HEK293 (cell line): Measurements from ENCODE around the gene RUFY1.
"Not testable (repeated sequence)": the region's sequence is repeated elsewhere in the genome, so short reads cannot be mapped to it uniquely, and the experiment has no call there.

Experiments
- ZFP3 ChIP-seq: fragments of 450-650 bp; formaldehyde crosslinking; IDR thresholded peaks from 2 replicates; pipeline ENCODE4 v1.5.1; 2016; ENCODE audit warnings: low read depth, missing biosample characterization, missing genetic modification characterization
- ZFP37 ChIP-seq: fragments of 450-650 bp; formaldehyde crosslinking; IDR thresholded peaks from 2 replicates; pipeline ENCODE4 v1.5.1; 2016; ENCODE audit warnings: missing biosample characterization, missing genetic modification characterization
- ZNF121 ChIP-seq: fragments of 450-650 bp; formaldehyde crosslinking; IDR thresholded peaks from 2 replicates; pipeline ENCODE4 v1.5.1; 2016; ENCODE audit warnings: missing biosample characterization, missing genetic modification characterization
- ZNF335 ChIP-seq: fragments of 450-650 bp; formaldehyde crosslinking; conservative IDR thresholded peaks from 2 replicates; pipeline ENCODE4 v1.5.1; 2016; ENCODE audit warnings: missing biosample characterization, missing genetic modification characterization
- ZNF660 ChIP-seq: fragments of 450-650 bp; IDR thresholded peaks from 2 replicates; pipeline ENCODE4 v1.5.1; 2018; ENCODE audit warnings: missing biosample characterization, mild to moderate bottlenecking, missing genetic modification characterization
- ZNF837 ChIP-seq: fragments of 450-650 bp; formaldehyde crosslinking; IDR thresholded peaks from 2 replicates; pipeline ENCODE4 v1.5.1; 2016; ENCODE audit warnings: missing biosample characterization, missing genetic modification characterization
- TF ChIP-seq, protein P1 (sequence below): fragments of 450-650 bp; formaldehyde crosslinking; IDR thresholded peaks from 2 replicates; pipeline ENCODE4 v1.5.1; 2016; ENCODE audit warnings: missing biosample characterization, missing genetic modification characterization, low read depth
- TF ChIP-seq, protein P2 (sequence below): fragments of 450-650 bp; formaldehyde crosslinking; IDR thresholded peaks from 2 replicates; pipeline ENCODE4 v1.5.1; 2016; ENCODE audit warnings: missing biosample characterization, missing genetic modification characterization

DNA sequence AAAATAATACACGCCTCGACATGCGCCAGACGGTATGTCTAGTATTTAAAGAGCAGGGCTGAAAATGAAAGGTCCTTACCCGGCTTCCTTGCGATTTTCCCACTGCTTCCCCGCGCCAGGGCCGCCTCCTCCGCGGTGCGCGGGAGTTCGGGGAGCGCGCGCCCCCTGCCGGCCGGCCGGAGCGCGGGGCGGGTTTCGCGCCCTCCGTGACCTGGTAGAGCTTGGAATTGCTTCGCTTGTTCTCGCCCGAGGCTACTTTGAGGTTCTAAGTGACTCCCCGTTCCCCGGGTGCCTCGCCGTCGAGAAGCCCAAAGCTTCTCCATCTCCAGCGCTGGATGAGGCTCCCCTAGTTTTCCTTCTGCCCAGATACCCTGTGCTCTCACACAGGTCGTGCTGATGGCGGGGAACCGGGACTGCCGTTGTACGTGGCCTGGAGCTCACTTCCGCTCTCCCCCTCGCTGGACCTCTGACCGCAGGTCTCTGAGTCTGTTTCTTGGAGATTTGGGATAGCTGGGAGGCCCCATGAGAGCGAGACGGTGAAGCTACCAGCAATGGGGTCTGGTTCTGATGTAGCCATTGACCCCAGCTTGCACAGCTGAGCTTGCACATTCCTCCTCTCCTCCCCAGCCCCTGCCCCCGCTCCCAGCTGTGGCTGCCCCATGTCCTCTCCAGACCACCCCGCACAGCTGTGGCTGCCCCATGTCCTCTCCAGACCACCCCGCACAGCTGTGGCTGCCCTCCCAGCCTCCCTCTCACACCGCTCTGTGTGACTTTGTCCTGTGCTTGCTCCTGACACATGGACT is 84.2 kb downstream of the RUFY1 start:
- TF ChIP-seq, protein P1, sequence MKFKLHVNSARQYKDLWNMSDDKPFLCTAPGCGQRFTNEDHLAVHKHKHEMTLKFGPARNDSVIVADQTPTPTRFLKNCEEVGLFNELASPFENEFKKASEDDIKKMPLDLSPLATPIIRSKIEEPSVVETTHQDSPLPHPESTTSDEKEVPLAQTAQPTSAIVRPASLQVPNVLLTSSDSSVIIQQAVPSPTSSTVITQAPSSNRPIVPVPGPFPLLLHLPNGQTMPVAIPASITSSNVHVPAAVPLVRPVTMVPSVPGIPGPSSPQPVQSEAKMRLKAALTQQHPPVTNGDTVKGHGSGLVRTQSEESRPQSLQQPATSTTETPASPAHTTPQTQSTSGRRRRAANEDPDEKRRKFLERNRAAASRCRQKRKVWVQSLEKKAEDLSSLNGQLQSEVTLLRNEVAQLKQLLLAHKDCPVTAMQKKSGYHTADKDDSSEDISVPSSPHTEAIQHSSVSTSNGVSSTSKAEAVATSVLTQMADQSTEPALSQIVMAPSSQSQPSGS (tag by site-specific recombination): not testable (repeated sequence)
- TF ChIP-seq, protein P2, sequence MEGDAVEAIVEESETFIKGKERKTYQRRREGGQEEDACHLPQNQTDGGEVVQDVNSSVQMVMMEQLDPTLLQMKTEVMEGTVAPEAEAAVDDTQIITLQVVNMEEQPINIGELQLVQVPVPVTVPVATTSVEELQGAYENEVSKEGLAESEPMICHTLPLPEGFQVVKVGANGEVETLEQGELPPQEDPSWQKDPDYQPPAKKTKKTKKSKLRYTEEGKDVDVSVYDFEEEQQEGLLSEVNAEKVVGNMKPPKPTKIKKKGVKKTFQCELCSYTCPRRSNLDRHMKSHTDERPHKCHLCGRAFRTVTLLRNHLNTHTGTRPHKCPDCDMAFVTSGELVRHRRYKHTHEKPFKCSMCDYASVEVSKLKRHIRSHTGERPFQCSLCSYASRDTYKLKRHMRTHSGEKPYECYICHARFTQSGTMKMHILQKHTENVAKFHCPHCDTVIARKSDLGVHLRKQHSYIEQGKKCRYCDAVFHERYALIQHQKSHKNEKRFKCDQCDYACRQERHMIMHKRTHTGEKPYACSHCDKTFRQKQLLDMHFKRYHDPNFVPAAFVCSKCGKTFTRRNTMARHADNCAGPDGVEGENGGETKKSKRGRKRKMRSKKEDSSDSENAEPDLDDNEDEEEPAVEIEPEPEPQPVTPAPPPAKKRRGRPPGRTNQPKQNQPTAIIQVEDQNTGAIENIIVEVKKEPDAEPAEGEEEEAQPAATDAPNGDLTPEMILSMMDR (tag by site-specific recombination): not testable (repeated sequence)
- TF ChIP-seq ZNF335; ZFP3 (tag by site-specific recombination); ZNF660 (tag by site-specific recombination); ZNF121 (tag by site-specific recombination); ZFP37; ZNF837 (tag by site-specific recombination): not testable (repeated sequence)
